IPS-NIHi7 (cell line): Measurements from ENCODE around the gene PDE6C.
A peak's percentile ranks its signal among the peaks of the same experiment; 100 is the strongest.

Source experiments
- DNase-seq: peaks from one replicate; pipeline ENCODE4 v3.0.0; 2012; ENCODE audit warnings: mixed read lengths; ENCODE audit errors: extremely low spot score

PDE6C gene

DNA sequence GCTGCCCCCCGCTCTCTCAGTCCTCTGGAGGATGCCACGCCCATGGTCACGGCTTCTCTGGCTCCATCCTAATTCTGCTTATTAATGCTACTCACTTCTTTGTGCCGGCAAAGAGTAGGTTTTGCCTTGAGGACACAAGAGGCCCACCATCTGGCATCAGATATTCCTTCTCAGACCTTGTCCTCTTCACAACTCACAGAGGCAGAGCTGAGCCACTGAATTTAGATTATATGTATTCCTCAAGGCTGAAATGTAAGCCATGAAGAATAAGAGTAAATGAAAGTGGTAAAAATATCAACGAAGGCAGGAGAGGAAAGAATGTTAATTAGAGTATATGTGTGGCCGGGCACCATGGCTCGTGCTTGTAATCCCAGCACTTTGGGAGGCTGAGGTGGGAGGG is 17.8 kb upstream of the PDE6C start:
- no peak for DNase-seq

DNA sequence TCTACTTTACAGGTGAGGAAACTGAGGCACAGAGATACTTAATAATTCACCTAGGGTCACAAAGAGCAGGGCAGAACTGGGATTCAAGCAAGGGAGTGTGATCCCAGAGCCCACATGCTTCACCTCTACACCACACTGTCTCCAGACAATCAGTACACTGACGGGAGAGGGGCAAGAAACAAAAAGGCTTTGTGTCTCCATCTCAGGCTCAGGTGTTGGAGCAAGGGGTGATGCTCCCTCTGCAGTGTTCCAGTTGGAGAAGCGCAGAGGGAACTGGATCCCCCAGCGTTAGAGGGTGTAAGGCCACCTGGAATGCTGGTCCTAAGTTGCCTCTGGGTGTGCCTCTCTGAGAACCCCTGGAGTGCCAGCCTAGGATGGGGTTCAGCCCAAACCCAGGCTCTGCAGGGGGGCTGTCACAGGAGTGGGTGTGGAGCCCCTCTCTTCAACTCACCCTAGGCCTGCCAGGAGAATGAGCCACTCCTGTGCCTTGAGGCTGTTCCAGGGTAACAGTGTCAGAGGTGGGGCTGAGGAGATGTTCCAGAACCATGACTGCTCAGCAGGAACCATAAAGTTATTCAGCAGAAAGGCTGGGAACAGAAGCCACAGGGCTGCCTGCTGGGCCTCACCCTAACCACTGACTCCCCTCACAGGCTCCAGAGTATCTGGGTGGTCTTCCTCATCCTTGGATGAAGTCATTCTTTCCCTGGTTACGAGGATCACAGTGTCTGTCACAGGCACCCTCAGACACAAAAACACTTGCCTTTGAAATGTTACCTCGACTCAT is 16.8 kb upstream of the PDE6C start:
- DNase-seq = no peak

DNA sequence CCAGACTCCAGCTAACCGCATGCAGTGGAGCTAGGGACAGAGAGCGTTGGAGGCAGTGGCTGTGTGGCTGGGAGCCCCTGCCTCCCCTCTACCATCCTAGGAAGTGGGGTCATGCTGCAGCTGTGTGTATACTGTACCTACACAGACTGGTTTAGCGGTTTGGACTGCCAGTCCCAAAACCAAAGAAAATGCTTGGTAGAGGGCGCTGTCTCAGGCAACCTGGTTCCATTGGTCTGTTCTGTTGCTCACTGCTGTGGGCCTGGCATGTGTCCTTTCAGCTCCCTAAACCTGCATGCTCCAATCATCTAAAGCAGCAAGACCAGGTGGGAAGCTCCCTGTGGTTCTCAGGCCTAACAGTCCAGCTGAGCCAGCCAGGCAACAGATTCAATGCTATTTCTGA is 15.8 kb upstream of the PDE6C start:
- DNase-seq = peak; percentile 66

DNA sequence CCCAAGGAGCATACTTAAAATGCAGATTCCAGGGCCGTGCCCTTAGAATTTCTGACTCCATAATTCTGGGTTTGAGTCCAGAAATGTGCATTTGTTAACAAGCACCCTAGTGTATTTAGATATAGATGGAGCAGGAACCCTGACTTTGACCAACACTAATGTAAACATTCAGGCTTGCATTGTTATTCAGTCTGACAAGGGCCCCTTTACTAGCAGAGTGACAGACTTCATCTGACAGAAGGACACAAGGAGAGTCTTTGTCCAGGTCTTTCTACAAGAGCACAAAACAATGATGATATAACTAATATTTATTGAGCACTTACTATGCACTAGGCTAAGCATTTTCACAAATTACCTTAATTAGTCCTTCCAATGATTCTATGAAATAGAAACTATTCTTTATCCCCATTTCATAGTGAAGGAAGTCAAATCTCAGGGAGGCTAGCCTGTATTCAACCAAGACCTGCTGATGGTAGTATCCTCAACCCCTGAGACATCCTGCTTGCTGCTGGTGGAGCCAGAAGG is 15.2 kb upstream of the PDE6C start:
- DNase-seq = no peak

DNA sequence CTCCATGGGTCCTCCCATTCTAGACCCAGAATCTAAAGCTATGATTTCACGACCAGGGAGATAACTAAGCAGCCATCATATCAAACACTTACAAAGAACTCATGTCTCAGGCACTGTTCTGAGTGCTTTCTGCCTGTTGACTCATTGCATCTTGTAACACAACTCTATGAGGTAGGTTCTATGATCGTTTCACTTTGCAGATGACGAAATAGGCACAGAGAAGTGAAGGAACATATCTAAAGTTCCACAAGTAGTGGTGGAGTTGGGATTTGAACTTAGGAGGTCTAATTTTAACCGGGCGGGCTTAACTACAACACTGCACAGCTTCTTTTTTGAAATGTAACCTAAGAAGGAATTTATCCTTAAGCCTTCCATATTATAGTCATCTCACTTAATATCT is 14.2 kb upstream of the PDE6C start:
- no peak for DNase-seq

DNA sequence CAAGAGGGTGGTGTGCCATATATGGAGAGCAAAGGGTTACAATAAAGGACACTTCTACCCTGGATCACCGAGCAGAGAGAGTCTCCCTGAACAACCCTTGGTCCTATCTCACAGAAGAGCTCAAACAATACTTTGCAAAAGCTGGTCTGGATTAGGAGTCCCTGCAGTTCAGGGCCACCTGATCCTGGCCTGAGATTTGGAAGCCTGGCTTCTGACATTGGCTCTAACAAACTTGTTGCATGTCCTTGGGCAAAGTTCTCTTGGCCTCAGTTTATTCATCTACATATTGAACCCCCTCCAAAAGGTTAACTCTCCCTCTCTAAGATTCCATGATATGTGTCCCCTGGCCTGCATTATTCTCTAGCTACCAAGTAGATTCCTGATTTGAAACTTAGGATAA is 13.0 kb upstream of the PDE6C start:
- DNase-seq = no peak

DNA sequence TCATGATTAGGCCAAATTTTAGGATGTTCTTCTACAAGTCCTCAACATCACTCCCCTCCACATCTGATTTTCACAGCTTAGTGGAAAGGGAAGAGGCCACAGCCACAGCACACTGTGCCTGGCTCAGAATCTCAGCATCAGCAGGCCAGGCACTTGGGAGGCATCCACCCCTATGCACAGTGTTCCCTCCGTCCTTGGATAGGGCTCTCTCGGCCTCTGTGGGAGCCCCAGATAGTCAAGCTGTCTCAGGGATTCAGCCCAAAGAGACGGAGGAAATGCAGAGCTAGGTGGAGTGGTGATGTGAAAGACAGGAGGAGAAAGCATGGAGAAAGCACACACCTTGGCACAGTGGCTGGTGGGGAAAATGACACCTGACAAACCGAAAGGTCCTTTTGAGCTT is 12.6 kb upstream of the PDE6C start:
- no peak for DNase-seq

DNA sequence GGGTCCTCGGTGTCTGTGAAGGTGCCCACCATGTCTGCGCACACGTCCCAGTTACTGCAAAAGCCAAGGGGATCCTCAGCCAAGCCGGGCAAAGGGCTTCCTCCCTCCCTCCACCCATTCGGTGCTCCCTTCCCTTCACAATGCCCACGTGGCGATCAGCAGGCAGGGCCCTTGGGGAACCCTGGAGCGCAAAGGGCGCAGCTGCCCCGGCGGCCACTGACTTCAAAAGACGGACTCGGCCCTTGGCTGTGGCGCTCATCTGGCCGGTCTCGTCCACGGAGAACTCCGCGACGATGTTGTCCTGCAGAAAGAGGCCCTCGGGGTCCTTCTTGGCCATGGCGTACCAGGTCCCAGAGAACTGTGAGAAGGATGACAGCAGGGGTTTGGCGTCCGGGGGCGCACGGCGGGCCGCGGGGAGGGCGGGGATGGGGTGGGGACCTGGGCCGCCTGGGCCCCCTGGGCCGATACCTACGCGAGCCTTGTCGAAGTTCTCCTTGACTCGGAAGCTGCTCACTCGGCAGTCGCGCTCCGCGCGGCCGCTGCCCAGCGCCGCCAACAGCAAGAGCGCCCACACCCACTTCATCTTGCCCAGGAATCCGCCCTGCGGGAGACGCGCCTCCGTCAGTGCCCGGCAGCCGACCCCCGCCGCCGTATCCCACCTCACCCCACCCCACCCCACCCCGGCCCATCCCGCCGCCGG is 11.7 kb upstream of the PDE6C start:
- DNase-seq = peak; percentile 24

DNA sequence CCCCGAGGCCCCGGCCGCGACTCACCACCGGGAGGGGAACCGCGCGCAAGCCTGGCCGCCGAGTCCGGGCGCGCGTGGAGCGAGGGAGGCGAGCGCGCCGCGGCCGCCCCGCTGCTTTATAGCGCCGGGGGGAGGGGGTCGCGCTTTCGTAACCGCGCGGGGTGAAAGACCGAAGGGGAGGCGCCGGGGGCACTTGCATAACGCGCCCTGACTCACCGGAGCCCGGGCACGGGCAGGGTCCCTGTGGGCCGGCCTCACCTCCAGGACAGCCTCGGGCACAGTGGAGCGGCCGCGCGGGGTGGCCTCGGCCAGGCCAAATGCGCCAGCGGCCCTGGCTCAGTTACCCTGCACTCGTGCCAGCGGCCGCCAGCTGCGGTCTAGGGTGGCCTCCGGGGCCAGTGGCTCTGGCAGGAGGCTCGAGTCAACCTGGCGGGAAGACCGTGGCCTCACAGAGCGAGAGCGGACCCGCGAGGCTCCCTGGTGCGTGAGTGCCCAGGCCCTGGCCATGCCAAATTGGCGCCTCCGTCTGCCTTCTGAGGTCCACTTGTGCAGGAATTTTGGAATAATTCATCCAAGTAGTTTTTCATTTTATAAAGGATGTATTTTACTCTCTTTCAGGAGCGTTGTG is 11.1 kb upstream of the PDE6C start, which contains the start of gene RBP4:
Gene RBP4 (minus strand): TSS at position 90 of the 628 bp plus-strand sequence. CDS start 207 bp downstream, outside the sequence.
- peak; percentile 26 for DNase-seq

DNA sequence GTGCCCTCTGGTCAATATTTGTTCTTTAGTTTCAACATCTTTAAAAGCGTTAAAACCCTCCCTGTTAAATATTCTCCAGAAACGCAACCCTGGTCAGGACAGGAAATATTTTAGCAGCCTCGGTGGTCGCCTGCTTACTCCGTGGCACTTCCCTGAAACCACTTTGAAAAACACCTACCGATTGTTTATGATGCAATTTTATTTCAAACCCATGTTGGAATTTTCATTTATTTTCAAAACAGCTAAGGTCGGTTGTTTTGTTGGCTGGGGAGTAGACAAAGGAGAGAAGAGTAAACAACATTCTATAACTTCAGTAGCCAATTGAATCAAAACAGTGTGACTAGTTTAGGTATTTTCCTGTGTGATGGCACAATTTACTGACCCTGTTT is 10.6 kb upstream of the PDE6C start:
- DNase-seq = no peak

DNA sequence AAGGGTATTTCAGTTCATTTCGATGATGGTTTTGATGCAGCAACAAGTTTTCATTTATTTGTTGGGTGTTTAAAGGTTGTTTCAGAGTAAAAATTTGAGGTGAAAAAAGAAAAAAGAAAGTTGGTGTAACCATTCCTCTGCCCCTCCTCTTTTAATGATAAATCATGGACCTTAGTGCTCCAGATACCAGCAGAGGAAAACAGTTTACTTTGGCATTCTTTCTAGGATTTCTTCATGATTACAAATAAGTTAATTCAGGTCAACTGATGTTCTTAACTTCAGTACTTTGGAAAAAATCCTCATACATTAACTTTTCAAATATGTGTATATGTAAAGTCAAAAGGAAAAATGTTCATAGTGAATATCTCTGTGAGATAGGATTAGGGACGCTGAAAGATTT is 9.3 kb upstream of the PDE6C start:
- no peak for DNase-seq

DNA sequence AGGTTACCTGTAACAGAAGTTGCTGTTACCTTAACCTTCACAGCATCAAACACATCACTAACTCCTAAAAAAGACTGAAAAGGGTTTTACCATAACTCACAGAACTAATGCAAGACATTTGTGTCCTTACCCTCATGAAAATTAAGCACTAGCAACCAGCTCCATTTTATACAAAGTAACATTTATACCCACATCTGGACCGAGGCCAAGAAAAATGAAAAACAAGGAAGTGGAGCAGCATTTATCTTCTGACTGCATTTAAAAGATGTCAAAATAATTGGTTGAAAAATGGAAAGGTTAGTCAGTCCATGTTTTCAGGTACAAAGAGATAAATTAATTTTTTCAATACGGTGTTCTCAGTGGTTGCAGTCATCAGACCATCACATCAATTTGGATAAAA is 8.2 kb upstream of the PDE6C start:
- DNase-seq = no peak

DNA sequence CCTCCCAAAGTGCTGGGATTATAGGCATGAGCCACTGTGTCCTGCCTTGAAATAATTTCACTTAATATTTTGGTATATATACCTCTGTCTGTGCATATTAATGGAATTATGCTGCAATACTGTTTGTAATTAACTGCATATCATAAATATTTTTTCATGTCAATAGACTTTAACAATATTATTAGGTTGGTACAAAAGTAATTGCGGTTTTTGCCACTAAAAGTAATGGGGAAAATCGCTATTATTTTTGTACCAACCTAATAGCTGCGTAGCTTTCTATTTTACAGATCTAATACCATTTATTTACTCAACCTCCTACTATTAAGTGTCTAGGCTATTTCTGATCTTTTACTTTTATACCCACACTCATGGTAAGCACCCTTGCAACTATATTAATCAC is 3.9 kb upstream of the PDE6C start:
- no peak for DNase-seq

DNA sequence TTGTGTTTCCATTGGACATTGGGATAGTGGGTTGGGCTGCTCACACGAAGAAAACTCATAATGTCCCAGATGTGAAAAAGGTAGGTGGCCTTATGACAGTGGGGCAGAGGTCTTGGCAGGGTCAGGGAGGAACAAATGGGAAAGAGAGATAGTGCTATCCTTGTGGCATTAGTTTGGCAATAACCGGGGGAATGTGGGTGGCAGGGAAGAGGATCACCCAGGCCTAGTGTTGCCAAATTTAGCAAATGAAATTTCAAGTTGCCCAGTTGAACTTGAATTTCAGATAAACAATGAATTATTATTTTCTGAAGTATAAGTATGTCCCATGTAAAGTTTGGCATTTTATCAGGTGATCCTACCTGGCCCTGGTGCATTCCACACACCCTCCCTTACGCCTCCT is 789 bp downstream of the PDE6C start:
- no peak for DNase-seq

DNA sequence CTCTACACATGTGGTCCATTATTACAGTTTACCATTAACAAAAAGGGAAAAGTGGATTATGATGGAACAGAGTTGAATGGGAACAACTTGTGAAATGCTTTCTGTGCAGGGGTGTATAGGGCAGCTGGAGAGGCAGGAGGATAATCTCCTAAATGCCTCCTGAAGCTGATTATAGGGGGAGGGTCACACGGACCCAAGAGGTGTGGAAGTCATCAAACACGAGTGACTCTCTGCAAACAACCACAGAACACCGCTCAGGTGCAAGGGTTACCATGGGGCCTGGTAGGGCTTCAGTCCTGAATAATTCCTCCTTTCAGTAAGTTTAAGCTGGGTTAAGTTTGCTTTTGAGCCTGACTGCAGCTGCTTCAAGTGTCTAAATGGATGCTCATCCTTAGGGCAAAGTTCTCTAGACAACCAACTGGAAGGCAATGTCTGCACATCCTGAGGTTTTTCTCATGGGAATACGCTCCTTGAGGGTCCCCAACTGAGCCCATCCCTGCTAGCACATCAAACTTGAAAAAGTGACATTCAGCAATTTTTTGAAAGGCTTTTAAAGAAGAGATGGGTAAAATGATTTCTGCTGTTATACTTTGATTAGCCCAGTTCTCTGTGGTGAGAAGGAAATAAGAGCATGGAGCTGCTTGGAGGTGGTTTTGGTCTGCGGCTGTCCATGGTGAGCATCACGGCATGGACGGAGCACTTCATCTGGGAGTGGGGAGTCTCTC is 1.9 kb downstream of the PDE6C start:
- DNase-seq = no peak

DNA sequence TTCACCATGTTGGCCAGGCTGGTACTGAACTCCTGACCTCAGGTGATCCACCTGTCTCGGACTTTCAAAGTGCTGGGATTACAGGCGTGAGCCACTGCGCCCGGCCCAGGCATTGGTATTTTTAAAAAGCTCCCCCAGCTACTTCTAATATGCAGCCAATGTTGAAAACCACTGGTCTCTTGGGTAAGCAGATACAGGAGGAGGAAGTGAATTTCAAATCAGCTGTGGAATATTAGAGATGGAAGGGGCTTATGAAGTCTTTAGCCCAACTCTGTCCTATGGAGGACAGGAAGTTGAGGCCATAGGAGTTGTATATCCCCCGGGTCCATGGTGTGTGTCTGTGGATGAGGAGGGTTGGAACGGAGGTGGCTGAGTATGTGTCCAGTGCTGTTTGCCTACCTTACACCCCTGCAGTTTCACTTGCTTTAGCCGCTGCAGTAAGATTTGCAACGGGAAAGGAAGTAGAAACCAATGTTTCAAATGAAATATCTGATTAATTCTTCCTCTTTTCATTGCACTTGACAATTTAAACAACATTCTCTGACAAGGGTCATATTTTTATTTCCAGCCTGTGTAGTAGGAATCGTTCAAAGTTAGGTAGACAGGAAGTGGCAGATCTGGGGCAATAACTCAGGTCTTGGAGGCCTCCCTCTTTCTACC is 3.4 kb downstream of the PDE6C start:
- no peak for DNase-seq

DNA sequence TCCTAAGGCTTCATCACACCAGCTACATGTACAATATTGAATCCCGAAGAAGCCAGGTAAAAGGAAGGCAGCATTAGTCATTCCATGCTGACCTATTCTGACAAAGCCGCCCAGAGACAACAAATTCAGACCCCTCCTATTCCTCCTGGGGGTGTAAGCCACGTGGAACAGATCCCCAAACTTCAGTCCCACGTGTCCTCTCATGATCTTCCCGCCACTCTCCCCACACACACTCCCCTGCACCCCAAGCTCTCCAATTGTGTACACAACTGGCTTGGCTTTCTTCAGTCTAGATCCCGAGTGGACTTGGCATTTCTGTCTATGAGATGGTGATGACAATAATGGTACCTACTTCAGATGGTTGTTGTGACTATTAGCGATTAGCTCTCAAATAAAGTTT is 8.6 kb downstream of the PDE6C start:
- no peak for DNase-seq

DNA sequence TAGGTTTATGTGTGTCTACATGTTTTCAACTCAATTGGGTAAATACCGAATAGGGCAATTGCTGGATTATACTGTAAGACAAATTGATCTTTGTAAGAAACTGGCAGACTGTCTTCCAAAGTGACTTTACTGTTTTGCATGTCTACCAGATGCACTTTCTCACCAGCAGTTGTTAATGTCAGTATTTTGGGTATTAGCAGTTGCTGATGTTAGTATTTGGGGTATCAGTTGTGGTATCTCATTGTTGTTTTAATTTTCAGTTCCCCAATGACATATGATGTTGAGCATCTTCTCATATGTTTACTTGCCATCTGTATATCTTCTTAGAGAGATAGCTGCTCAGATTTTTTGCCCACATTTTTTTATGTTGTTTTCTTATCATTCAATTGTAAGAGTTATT is 10.6 kb downstream of the PDE6C start:
- DNase-seq = no peak

DNA sequence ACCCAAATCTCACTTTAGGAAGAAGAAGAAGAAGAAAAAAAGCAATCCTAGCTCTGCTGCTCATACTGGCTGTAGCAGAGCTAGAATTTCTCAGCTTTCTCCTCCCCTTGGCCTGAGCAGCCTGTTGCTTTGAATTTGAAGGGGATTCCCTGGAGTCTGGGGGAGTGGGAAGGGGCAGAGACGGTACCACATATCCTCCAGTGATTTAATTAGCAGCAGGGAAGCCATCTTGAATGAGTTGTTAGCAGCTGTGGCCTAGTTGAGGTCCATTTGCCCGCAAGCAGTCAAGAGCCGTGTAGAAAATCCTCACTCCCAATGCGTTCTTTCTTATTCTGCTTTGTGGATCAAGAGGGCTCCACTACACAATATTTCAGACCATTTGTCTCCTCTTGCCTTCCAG is 16.5 kb downstream of the PDE6C start:
- no peak for DNase-seq

DNA sequence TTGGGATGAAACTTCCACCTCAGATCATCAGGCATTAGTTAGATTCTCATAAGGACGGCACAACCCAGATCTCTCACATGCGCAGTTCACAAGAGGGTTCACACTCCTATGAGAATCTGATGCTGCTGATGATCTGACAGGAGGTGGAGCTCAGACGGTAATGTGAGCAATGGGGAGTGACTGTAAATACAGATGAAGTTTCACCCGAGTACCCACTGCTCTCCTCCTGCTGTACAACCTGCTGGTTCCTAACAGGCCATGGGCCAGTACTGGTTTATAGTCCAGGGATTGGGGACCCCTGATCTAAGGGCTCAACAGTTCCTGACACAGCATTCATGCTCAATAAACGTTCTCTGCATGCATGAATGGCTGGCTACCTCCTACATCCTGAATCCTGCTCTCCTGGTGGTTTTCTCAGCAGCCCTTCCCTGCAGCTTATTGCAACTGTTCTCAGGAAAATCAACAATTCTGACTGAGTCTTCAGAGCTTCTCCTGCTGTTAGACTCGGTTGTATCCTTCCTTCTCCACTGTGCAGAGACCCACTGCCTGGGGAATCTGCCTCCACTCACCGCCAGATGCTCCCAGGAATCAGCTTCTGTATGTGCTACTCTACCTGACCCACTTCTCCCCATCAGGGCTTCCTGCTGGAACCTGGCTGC is 17.4 kb downstream of the PDE6C start:
- DNase-seq = no peak
